GM21515 (cell line): ENCODE measurements around the gene ECT2.
"Not testable (repeated sequence)": the region's sequence is repeated elsewhere in the genome, so short reads cannot be mapped to it uniquely, and the experiment has no call there.

Experiments used
- ATAC-seq: cut with Tn5 transposase; IDR thresholded peaks from one replicate; pipeline ENCODE4 v1.9.1; 2021; ENCODE audit not compliant: unreplicated experiment

ECT2 gene

GRCh38 chr3:172804323-172804722, 53.8 kb downstream of the ECT2 start:
- ATAC-seq: no peak

GRCh38 chr3:172808969-172809546, 58.5 kb downstream of the ECT2 start:
- no peak for ATAC-seq

- ATAC-seq: no peak
These were observed 60.6 kb downstream of the ECT2 start for GRCh38 chr3:172811099-172811498.

- no peak for ATAC-seq
These were observed 62.9 kb downstream of the ECT2 start for GRCh38 chr3:172813462-172813861.

- no peak for ATAC-seq
These were observed 64.2 kb downstream of the ECT2 start for GRCh38 chr3:172814738-172815137.

- no peak for ATAC-seq
These were observed 65.3 kb downstream of the ECT2 start for GRCh38 chr3:172815857-172816256.

- no peak for ATAC-seq
These were observed 65.8 kb downstream of the ECT2 start for GRCh38 chr3:172816281-172816680.

- ATAC-seq: no peak
These were observed 66.4 kb downstream of the ECT2 start for GRCh38 chr3:172816968-172817367.

GRCh38 chr3:172820492-172820891, 70.0 kb downstream of the ECT2 start:
- no peak for ATAC-seq

- ATAC-seq: no peak
These were observed 73.7 kb downstream of the ECT2 start for GRCh38 chr3:172824229-172824628.

- ATAC-seq: not testable (repeated sequence)
These were observed 76.7 kb downstream of the ECT2 start for GRCh38 chr3:172827231-172827630.

- no peak for ATAC-seq
These were observed 82.5 kb downstream of the ECT2 start for GRCh38 chr3:172832983-172833382.

GRCh38 chr3:172836390-172836997, 86.0 kb downstream of the ECT2 start:
- peak; percentile 76 for ATAC-seq

GRCh38 chr3:172839679-172840078, 89.2 kb downstream of the ECT2 start:
- no peak for ATAC-seq

- no peak for ATAC-seq
These were observed 89.9 kb downstream of the ECT2 start for GRCh38 chr3:172840463-172840862.

GRCh38 chr3:172840913-172841312, 90.4 kb downstream of the ECT2 start:
- no peak for ATAC-seq

GRCh38 chr3:172844428-172844827, 93.9 kb downstream of the ECT2 start:
- ATAC-seq: no peak

- peak; percentile 59 for ATAC-seq
These were observed 95.6 kb downstream of the ECT2 start for GRCh38 chr3:172846103-172846561.

GRCh38 chr3:172846706-172847105, 96.2 kb downstream of the ECT2 start:
- ATAC-seq: no peak

GRCh38 chr3:172847292-172847691, 96.8 kb downstream of the ECT2 start:
- ATAC-seq: no peak

- ATAC-seq: no peak
These were observed 98.4 kb downstream of the ECT2 start for GRCh38 chr3:172848910-172849309.

GRCh38 chr3:172853005-172853404, 102.5 kb downstream of the ECT2 start:
- ATAC-seq: no peak
